ENCODE data around the gene MSANTD4.
"Not testable (repeated sequence)": the region's sequence is repeated elsewhere in the genome, so short reads cannot be mapped to it uniquely, and the experiment has no call there.

Gene MSANTD4

DNA sequence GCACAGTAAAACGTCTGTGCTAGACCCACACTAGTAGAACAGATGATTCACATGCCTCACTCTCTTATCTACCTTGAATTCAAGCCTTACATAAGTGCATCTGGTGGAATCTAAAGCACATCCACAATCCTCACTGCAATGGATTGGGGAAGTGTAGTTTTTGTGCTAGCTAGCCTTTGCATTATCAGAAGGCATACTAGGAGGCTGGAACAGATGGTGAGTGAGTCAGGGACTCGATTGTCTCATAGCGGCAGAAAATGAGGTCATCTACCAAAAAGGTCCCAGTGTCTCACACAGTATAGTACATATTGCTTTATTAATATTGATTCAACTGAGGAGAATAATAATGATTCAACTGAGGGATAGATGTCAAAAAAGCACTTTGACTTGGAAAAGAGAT, 9.3 kb downstream of the MSANTD4 start:
- Histone ChIP-seq H3K4me1 (ENCODE audit: control insufficient read depth, insufficient read depth, low read length) (no peaks in the 10 kb centered on the region), H3K27ac (ENCODE audit: low read length) (no peak overlapping the region), H3K9ac (ENCODE audit: low read length in 2 of 2) (no peak overlapping the region)

DNA sequence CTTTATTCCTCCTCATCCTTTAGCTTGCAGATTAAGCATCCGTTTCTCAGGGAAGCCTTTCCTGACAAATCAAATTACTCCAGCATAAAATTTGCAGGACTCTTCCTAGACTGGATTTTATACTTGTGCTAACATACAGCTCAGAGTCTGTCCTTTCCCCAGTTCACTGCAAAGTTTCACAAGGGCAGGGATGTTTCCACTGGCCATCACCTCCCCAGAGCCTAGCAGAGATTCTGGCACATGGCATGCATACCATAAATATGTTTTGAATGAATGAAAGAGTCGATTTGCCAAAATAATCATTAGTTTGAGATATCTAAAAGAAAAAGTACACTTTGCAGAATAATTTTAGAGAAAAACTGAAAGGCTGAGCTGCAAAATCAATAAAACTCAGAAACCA, 10.6 kb downstream of the MSANTD4 start:
- H3K27me3 ChIP-seq (ENCODE audit: control insufficient read depth in 1 of 2, insufficient read depth in 2 of 2, low read length in 2 of 2), result no peaks in the 10 kb centered on the region
- no peaks in the 10 kb centered on the region for H3K9me3 ChIP-seq (ENCODE audit: control insufficient read depth in 2 of 2, low read length in 2 of 2)
- H3K4me1 ChIP-seq (ENCODE audit: control insufficient read depth, insufficient read depth, low read length), result no peaks in the 10 kb centered on the region
- no peak overlapping the region for H3K9ac ChIP-seq (ENCODE audit: low read length in 2 of 2)
- peaks cover 14 to 16% of the 10 kb centered on the region in 2 donors for H3K36me3 ChIP-seq (ENCODE audit: control insufficient read depth in 2 of 2, insufficient read depth in 2 of 2, low read length in 2 of 2)
- H3K4me3 ChIP-seq (ENCODE audit: low read length in 2 of 2), result no peak overlapping the region
- no peak overlapping the region for H3K27ac ChIP-seq (ENCODE audit: low read length)

More for the DNA sequence above, 9.3 kb downstream of the MSANTD4 start:
- Histone ChIP-seq H3K36me3 (ENCODE audit: control insufficient read depth in 2 of 2, insufficient read depth in 2 of 2, low read length in 2 of 2) (peaks cover 14% of the 10 kb centered on the region in 2 donors), H3K27me3 (ENCODE audit: control insufficient read depth in 1 of 2, insufficient read depth in 2 of 2, low read length in 2 of 2) (no peaks in the 10 kb centered on the region), H3K9me3 (ENCODE audit: control insufficient read depth in 2 of 2, low read length in 2 of 2) (no peaks in the 10 kb centered on the region), H3K4me3 (ENCODE audit: low read length in 2 of 2) (no peak overlapping the region)

DNA sequence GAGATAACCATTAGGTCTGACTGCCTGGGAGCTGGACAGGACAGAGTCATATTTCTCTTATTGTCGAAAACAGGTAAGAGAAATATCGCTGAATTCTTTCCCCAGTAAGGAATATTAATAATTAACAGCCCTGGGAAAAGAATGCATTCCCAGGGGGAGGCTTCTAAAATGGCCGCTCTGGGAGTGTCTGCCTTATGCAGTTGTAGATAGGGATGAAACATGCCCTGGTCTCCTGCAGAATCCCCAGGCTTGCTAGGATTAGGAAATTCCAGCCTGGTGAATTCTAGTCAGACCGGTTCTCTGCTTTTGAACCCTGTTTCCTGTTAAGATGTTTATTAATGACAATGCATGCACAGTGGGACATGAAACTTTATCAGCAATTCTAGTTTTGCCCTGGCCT, 18.9 kb downstream of the MSANTD4 start:
- H3K9me3 ChIP-seq (ENCODE audit: control insufficient read depth in 2 of 2, low read length in 2 of 2); H3K9ac ChIP-seq (ENCODE audit: low read length in 2 of 2); H3K36me3 ChIP-seq (ENCODE audit: control insufficient read depth in 2 of 2, insufficient read depth in 2 of 2, low read length in 2 of 2); H3K4me3 ChIP-seq (ENCODE audit: low read length in 2 of 2); H3K4me1 ChIP-seq (ENCODE audit: control insufficient read depth, insufficient read depth, low read length); H3K27me3 ChIP-seq (ENCODE audit: control insufficient read depth in 1 of 2, insufficient read depth in 2 of 2, low read length in 2 of 2); H3K27ac ChIP-seq (ENCODE audit: low read length): not testable (repeated sequence)

DNA sequence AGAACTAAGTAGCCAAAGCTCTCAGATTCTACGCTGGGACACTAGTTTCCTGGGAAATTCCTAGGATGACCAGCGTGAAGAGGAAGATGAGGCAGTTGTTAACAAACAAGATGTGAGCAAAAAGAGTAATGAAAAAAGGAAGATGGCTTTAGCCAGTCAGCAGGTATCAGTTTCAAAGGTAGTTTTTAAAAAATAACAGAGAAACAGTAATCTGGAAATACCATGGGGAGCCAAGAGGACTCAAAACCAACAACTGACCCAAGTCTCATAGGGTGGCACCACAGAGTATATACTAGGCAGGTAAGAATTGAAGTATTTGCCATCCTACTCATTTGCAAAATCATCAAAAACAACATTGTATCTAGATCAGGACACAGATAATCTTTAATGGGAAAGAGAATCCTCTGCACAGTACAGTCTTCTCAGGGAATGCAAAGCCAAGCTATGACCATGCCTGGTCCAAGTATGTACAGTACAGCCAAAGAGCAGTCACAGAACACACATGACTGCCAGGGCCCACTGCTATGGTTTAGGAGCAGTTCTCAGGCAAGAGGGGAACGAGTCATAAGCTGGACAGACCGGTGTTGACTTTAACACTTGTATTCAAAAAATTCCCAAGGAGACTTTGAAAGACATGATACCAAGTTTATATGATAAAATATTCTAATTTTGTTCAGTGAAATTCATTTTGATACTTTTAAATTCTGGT, 20.6 kb downstream of the MSANTD4 start:
- Histone ChIP-seq H3K9me3 (ENCODE audit: control insufficient read depth in 2 of 2, low read length in 2 of 2) (peaks cover 2 to 3% of the 10 kb centered on the region in 2 donors), H3K36me3 (ENCODE audit: control insufficient read depth in 2 of 2, insufficient read depth in 2 of 2, low read length in 2 of 2) (peaks cover 5 to 8% of the 10 kb centered on the region in 2 donors), H3K4me3 (ENCODE audit: low read length in 2 of 2) (no peak overlapping the region), H3K27me3 (ENCODE audit: control insufficient read depth in 1 of 2, insufficient read depth in 2 of 2, low read length in 2 of 2) (no peaks in the 10 kb centered on the region), H3K9ac (ENCODE audit: low read length in 2 of 2) (no peak overlapping the region), H3K27ac (ENCODE audit: low read length) (no peak overlapping the region), H3K4me1 (ENCODE audit: control insufficient read depth, insufficient read depth, low read length) (no peaks in the 10 kb centered on the region)

DNA sequence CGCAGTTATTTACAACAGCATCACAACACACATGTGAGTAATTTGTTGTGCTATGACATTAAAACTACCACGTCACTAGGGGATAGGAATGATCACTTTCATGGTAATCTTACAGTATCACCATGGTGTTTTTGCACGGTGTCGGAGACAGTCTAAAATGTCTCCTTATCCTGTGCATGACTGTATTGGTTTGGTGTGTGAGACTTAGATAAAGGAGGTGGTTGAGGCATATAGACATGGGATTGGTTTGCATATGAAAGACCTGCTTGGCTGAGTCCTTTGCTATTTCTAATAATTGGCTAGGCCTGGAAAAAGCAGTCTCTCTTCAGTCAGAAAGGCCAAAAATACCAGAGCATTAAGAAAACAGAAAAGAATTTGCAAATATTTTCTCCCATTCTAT, 30.2 kb downstream of the MSANTD4 start:
- no peak overlapping the region for H3K9ac ChIP-seq (ENCODE audit: low read length in 2 of 2)
- H3K4me1 ChIP-seq (ENCODE audit: control insufficient read depth, insufficient read depth, low read length), result no peaks in the 10 kb centered on the region
- no peaks in the 10 kb centered on the region for H3K9me3 ChIP-seq (ENCODE audit: control insufficient read depth in 2 of 2, low read length in 2 of 2)

DNA sequence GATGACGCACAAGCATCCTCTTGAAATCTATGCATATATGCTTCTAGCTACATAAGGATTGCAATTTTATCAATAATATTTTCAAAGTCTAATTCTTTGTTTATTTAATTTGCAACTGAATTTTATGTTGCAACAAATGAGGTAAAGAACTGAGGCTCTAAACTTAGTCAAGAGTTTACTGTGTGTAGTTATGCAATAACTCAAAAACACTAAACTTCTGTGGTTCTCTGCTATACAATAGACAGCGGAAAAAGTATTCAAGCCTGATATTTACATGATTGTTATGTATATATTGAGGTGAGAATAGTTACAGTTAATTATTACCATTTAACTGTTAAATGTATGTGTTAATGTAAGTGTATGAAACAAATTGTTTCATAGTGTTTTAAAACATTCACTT, 32.9 kb downstream of the MSANTD4 start:
- Histone ChIP-seq H3K27ac (ENCODE audit: low read length) (no peak overlapping the region), H3K9ac (ENCODE audit: low read length in 2 of 2) (no peak overlapping the region), H3K9me3 (ENCODE audit: control insufficient read depth in 2 of 2, low read length in 2 of 2) (no peaks in the 10 kb centered on the region), H3K36me3 (ENCODE audit: control insufficient read depth in 2 of 2, insufficient read depth in 2 of 2, low read length in 2 of 2) (no peaks in the 10 kb centered on the region), H3K27me3 (ENCODE audit: control insufficient read depth in 1 of 2, insufficient read depth in 2 of 2, low read length in 2 of 2) (no peaks in the 10 kb centered on the region), H3K4me1 (ENCODE audit: control insufficient read depth, insufficient read depth, low read length) (no peaks in the 10 kb centered on the region), H3K4me3 (ENCODE audit: low read length in 2 of 2) (no peak overlapping the region)

More for the DNA sequence above, 30.2 kb downstream of the MSANTD4 start:
- H3K4me3 ChIP-seq (ENCODE audit: low read length in 2 of 2), result no peak overlapping the region
- no peak overlapping the region for H3K27ac ChIP-seq (ENCODE audit: low read length)
- H3K27me3 ChIP-seq (ENCODE audit: control insufficient read depth in 1 of 2, insufficient read depth in 2 of 2, low read length in 2 of 2), result no peaks in the 10 kb centered on the region
- H3K36me3 ChIP-seq (ENCODE audit: control insufficient read depth in 2 of 2, insufficient read depth in 2 of 2, low read length in 2 of 2), result peaks cover 7 to 11% of the 10 kb centered on the region in 2 donors

DNA sequence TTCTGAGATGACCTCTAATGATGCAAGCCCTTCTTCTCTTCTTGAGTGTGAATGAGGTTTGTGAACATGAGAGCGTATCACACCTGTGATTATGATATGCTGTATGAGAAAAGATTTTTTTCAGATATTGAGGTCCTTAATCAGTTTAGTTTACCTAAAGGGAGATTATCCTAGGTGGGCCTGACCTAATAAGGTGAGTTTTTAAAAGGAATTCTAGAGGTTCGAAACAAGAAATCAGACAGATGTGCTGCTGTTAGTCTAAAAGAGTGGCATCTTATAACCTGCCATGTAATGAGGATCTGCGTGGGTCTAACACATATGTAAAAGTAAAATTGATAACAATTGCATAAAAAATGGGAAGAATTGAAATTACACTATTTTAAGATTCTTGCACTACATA, 33.8 kb downstream of the MSANTD4 start:
- no peaks in the 10 kb centered on the region for H3K36me3 ChIP-seq (ENCODE audit: control insufficient read depth in 2 of 2, insufficient read depth in 2 of 2, low read length in 2 of 2)
- no peak overlapping the region for H3K9ac ChIP-seq (ENCODE audit: low read length in 2 of 2)
- no peak overlapping the region for H3K27ac ChIP-seq (ENCODE audit: low read length)
- H3K27me3 ChIP-seq (ENCODE audit: control insufficient read depth in 1 of 2, insufficient read depth in 2 of 2, low read length in 2 of 2), result no peaks in the 10 kb centered on the region
- H3K9me3 ChIP-seq (ENCODE audit: control insufficient read depth in 2 of 2, low read length in 2 of 2), result no peaks in the 10 kb centered on the region
- H3K4me3 ChIP-seq (ENCODE audit: low read length in 2 of 2), result no peak overlapping the region
- no peaks in the 10 kb centered on the region for H3K4me1 ChIP-seq (ENCODE audit: control insufficient read depth, insufficient read depth, low read length)

DNA sequence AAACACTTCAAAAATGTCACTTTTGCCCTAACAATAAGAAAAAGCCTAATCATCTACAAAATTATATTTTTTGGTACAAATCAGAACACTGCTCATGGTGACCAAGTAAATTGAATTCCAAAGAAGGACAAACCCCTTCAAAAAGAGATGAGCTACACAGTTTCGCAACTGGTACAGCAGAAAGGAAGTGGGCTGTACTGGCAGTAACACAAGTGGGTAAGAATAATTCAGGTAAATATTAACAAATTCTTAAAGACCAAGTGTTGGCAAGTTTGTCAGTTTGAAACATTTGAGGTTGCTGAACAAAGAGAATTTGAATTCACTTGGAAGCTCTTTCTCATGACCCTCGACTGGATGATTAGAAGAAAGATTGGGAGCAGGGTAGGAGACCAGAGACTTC, 35.5 kb downstream of the MSANTD4 start:
- Histone ChIP-seq H3K27ac (ENCODE audit: low read length) (no peak overlapping the region), H3K36me3 (ENCODE audit: control insufficient read depth in 2 of 2, insufficient read depth in 2 of 2, low read length in 2 of 2) (no peaks in the 10 kb centered on the region), H3K27me3 (ENCODE audit: control insufficient read depth in 1 of 2, insufficient read depth in 2 of 2, low read length in 2 of 2) (no peaks in the 10 kb centered on the region), H3K4me3 (ENCODE audit: low read length in 2 of 2) (no peak overlapping the region), H3K4me1 (ENCODE audit: control insufficient read depth, insufficient read depth, low read length) (no peaks in the 10 kb centered on the region), H3K9me3 (ENCODE audit: control insufficient read depth in 2 of 2, low read length in 2 of 2) (no peaks in the 10 kb centered on the region), H3K9ac (ENCODE audit: low read length in 2 of 2) (no peak overlapping the region)

DNA sequence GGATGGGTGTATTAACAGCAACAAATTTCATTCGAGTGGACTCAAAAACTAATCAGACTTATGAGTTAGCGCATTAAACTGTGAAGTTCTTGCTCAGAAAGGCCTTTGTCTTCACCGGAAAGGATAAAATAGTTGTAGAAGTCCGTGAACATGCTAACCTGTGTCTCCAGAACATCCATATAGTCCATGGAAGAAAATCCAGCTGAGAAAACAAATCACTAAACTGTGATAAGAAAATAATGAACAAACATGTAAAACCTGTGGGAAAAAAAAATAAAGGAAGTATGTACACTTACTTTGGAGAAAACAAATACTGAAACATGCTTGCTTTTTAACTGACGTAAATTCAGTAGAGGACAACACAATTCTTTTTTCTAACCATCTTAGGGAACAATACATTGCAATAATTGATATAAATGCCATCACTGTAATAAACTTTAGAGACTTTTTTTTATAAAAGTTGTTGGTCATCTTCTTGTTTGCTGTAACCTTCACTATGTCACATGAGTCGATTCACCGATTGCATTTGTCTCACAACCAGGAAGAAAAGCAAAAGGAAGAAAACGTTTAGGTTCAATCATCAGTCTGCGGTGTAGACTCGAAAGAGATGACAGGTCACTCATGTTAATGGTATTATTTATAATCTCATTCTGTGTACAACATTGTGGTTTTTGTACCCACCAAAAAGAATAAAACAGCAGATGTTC, 41.9 kb downstream of the MSANTD4 start:
- Histone ChIP-seq H3K9me3 (ENCODE audit: control insufficient read depth in 2 of 2, low read length in 2 of 2) (no peaks in the 10 kb centered on the region), H3K27me3 (ENCODE audit: control insufficient read depth in 1 of 2, insufficient read depth in 2 of 2, low read length in 2 of 2) (no peaks in the 10 kb centered on the region), H3K36me3 (ENCODE audit: control insufficient read depth in 2 of 2, insufficient read depth in 2 of 2, low read length in 2 of 2) (no peaks in the 10 kb centered on the region), H3K4me3 (ENCODE audit: low read length in 2 of 2) (no peak overlapping the region), H3K4me1 (ENCODE audit: control insufficient read depth, insufficient read depth, low read length) (no peaks in the 10 kb centered on the region), H3K9ac (ENCODE audit: low read length in 2 of 2) (no peak overlapping the region), H3K27ac (ENCODE audit: low read length) (no peak overlapping the region)

DNA sequence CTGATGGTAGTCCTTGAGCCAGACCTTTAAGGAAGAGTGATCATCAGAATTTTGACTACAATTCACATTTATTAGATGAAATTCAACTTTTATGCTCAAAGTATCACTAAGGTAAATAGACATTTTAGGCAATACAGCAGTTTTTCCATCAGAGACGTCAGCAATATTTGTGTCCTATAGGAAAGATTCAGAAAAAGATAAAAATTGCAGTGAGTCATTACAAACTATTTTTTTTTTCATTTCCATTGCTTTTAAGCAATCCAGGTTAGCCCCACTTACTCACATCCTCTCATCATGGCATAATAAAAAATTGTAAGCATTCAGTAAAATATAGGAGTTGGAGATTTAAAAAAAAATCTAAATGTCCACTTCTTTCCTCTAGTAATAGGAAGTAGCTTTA, 46.9 kb downstream of the MSANTD4 start:
- H3K9ac ChIP-seq (ENCODE audit: low read length in 2 of 2), result no peak overlapping the region
- H3K4me1 ChIP-seq (ENCODE audit: control insufficient read depth, insufficient read depth, low read length), result no peaks in the 10 kb centered on the region
- H3K4me3 ChIP-seq (ENCODE audit: low read length in 2 of 2), result no peak overlapping the region
- no peaks in the 10 kb centered on the region for H3K36me3 ChIP-seq (ENCODE audit: control insufficient read depth in 2 of 2, insufficient read depth in 2 of 2, low read length in 2 of 2)
- no peaks in the 10 kb centered on the region for H3K9me3 ChIP-seq (ENCODE audit: control insufficient read depth in 2 of 2, low read length in 2 of 2)
- no peaks in the 10 kb centered on the region for H3K27me3 ChIP-seq (ENCODE audit: control insufficient read depth in 1 of 2, insufficient read depth in 2 of 2, low read length in 2 of 2)
- H3K27ac ChIP-seq (ENCODE audit: low read length), result no peak overlapping the region

DNA sequence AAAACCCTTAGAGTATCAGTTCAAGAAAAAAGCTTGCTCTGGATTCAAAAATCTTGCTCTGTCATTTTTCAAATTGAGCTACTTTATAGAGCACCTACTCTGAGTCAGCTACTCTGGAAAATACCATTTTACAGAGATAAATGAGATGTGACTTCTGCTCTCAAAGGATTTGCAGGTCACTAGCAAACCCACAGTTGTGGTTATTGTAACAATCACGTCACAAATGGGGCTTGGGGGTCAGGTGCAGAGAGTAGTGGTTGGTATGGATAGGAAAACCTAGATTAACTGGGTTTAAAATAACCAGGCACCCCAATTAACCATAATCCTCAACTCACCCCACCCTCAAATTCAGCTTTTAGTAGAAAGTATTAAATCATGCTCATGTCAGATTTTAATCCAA, 52.3 kb downstream of the MSANTD4 start:
- Histone ChIP-seq H3K4me1 (ENCODE audit: control insufficient read depth, insufficient read depth, low read length) (no peaks in the 10 kb centered on the region), H3K4me3 (ENCODE audit: low read length in 2 of 2) (no peak overlapping the region), H3K9ac (ENCODE audit: low read length in 2 of 2) (no peak overlapping the region), H3K27ac (ENCODE audit: low read length) (no peak overlapping the region), H3K9me3 (ENCODE audit: control insufficient read depth in 2 of 2, low read length in 2 of 2) (no peaks in the 10 kb centered on the region), H3K27me3 (ENCODE audit: control insufficient read depth in 1 of 2, insufficient read depth in 2 of 2, low read length in 2 of 2) (no peaks in the 10 kb centered on the region), H3K36me3 (ENCODE audit: control insufficient read depth in 2 of 2, insufficient read depth in 2 of 2, low read length in 2 of 2) (no peaks in the 10 kb centered on the region)

Measured in stomach smooth muscle (tissue), 2 donors.